Heart right ventricle (tissue), 16 donors: ENCODE measurements around the gene AOAH. TPM values are rescaled to one million over a fixed set of nuclear protein-coding genes. Genes with fewer than 3 reads are reported as not detected.

ENCODE experiments used
- ATAC-seq, 8 donors: fragments of 200-7000 bp; cut with Tn5 transposase; one replicate each; pipeline ENCODE4 v1.9.1; 2020; ENCODE audit warnings: mild to moderate bottlenecking in 8 of 8, moderate library complexity in 8 of 8, moderate number of reproducible peaks in 1 of 8
- DNase-seq, 2 donors: peaks; one replicate each; pipeline ENCODE4 v3.0.0-alpha.2; 2020
- H3K27ac ChIP-seq, 10 donors: fragments of 200-600 bp; sonication (generic) in 2 of 10; one replicate each; pipeline versions ENCODE4 v1.5.0 to v1.8.0; 2020 to 2022; ENCODE audit warnings: mild to moderate bottlenecking in 3 of 10
- H3K27me3 ChIP-seq, 7 donors: fragments of 200-600 bp; one replicate each; pipeline ENCODE4 v1.8.0; 2021 to 2022; ENCODE audit warnings: mild to moderate bottlenecking in 2 of 7
- H3K36me3 ChIP-seq, 9 donors: fragments of 200-600 bp; sonication (generic) in 1 of 9; one replicate each; pipeline versions ENCODE4 v1.5.0 to v1.8.0; 2020 to 2022; ENCODE audit warnings: mild to moderate bottlenecking in 2 of 9
- H3K4me1 ChIP-seq, 9 donors: fragments of 200-600 bp; sonication (generic) in 1 of 9; one replicate each; pipeline versions ENCODE4 v1.5.0 to v1.8.0; 2020 to 2022; ENCODE audit warnings: mild to moderate bottlenecking in 4 of 9
- H3K4me3 ChIP-seq, 10 donors: fragments of 200-600 bp; sonication (generic) in 2 of 10; one replicate each; pipeline versions ENCODE4 v1.5.0 to v1.8.0; 2020 to 2022; ENCODE audit warnings: mild to moderate bottlenecking in 7 of 10, moderate library complexity in 2 of 10
- H3K9me3 ChIP-seq, 11 donors: fragments of 200-600 bp in 10 of 11; sonication (generic) in 2 of 11; one replicate each; pipeline versions ENCODE4 v1.5.0 to v1.8.0; 2013 to 2022; ENCODE audit warnings: mild to moderate bottlenecking in 2 of 11, control low read depth in 1 of 11, moderate library complexity in 1 of 11
- CTCF ChIP-seq, 9 donors: fragments of 200-600 bp; sonication (generic) in 2 of 9; IDR thresholded peaks; one replicate each; pipeline versions ENCODE4 v1.5.0 to v1.8.0; 2021 to 2022; ENCODE audit warnings: antibody characterized with exemption in 9 of 9, mild to moderate bottlenecking in 5 of 9, moderate library complexity in 1 of 9
- WGBS, 2 donors: extraction: QIAGEN DNeasy Blood & Tissue Kit; methylation state at CpG; one replicate each; pipeline ENCODE4 v1.1.7; 2013; ENCODE audit warnings: inconsistent platforms in 1 of 2; 5-methylcytosine and 5-hydroxymethylcytosine counted together
- intact Hi-C, 10 donors: fragments of 100-400 bp; cut with DNase I; formaldehyde crosslinking; loops; one replicate each; pipeline versions ENCODE4 v1.11.1 to v1.14.2; 2022
- polyA plus RNA-seq, 2 donors: library from polyadenylated mRNA; stranded (reverse); fragments of 200-250 nt; gene quantifications; one replicate each; pipeline ENCODE4 v1.2.3, GENCODE V29; 2013
- total RNA-seq, 10 donors: library from RNA; stranded (reverse); fragmentation: NEBNext Ultra II Directional in 3 of 10; extraction: Animal tissue kit (Norgen Biotek cat#: 25700) in 3 of 10; gene quantifications; one replicate each; pipeline versions ENCODE4 v1.2.1 to v1.2.4, GENCODE V29; 2021 to 2023
- donor health status: Arrhythmogenic right ventricular cardiomyopathy.
- donor health status: ischemic (EF 13 %, LVEDD 7.1; RV severe dilation, severe dysfunction).
- donor health status: healthy with polysubstance abuse.
- donor health status: DM: no; HTN: yes; CAD: no.
- donor health status: DM: no; HTN: no; CAD: no.
- donor health status: ischemic (EF 25% LVEDD 6.9; RV normal size, moderate dysfunction).
- donor health status: ischemic (EF 25% LVEDD 5.7; RV mildly dilated, moderate dysfunction).
- donor health status: healthy.
- donor health status: DM: yes; HTN: yes; CAD: no.
- donor health status: Ischemic cardiomyopathy.
- donor health status: ischemic (EF 35%, LVEDD 5.7; RV mildly dilated, moderate dysfunction).
- donor health status: nonischemic (EF 11% LVEDD 7.7; RV severe dilation, severe dysfunction).
- donor health status: DM: yes; HTN: yes; CAD: no.
- donor health status: PGD.
- donor health status: ischemic (EF 29% LVEDD 5.4; RV normal size, mild dysfunction).
- donor health status: nonischemic (EF 23%, LVEDD 6.1; RV moderate dilation, normal function).

AOAH gene
- total and polyA plus RNA-seq, 12 donors: 0.70 to 19.5 (median 1.6) TPM

- no peak overlapping the region for H3K4me3 ChIP-seq
- ATAC-seq: peak in 1 of 8 donors; percentile 49
- TF ChIP-seq CTCF (IDR thresholded peaks at IDR 0.05): no peak
- H3K27ac ChIP-seq: peak overlapping the region in 1 of 10 donors; percentile 33
- WGBS, 2 donors: 29 to 36% methylated on average over 1 of the region's 1 CpG
- intact Hi-C loops: no loop called here
- H3K36me3 ChIP-seq: no peaks in the 10 kb centered on the region
- DNase-seq: no peak
- no peaks in the 10 kb centered on the region for H3K27me3 ChIP-seq
- H3K9me3 ChIP-seq: no peaks in the 10 kb centered on the region
- peaks cover 0 to 39% (median 5%) of the 10 kb centered on the region in 9 donors for H3K4me1 ChIP-seq
Measured at GRCh38 chr7:36563706-36564327, 160.5 kb downstream of the AOAH start.

- no peak for TF ChIP-seq CTCF (IDR thresholded peaks at IDR 0.05)
- Histone ChIP-seq H3K27me3 (no peaks in the 10 kb centered on the region), H3K9me3 (no peaks in the 10 kb centered on the region), H3K4me3 (no peak overlapping the region), H3K36me3 (no peaks in the 10 kb centered on the region), H3K4me1 (peaks cover 0 to 39% (median 5%) of the 10 kb centered on the region in 9 donors), H3K27ac (no peak overlapping the region)
- WGBS, 2 donors: 62 to 79% methylated on average over 2 of the region's 2 CpGs
- intact Hi-C loops: no loop called here
- DNase-seq (no peak), ATAC-seq (no peak)
Measured at GRCh38 chr7:36562121-36562520, 162.2 kb downstream of the AOAH start.

GRCh38 chr7:36549029-36549428 is 175.3 kb downstream of the AOAH start:
- WGBS, 2 donors: 76 to 81% methylated on average over 2 of the region's 2 CpGs
- Histone ChIP-seq H3K36me3 (peaks cover 0 to 31% (median 0%) of the 10 kb centered on the region in 9 donors), H3K27me3 (no peaks in the 10 kb centered on the region), H3K4me1 (no peaks in the 10 kb centered on the region), H3K4me3 (no peak overlapping the region), H3K27ac (no peak overlapping the region), H3K9me3 (no peaks in the 10 kb centered on the region)
- DNase-seq: no peak
- no peak for TF ChIP-seq CTCF (IDR thresholded peaks at IDR 0.05)
- no peak for ATAC-seq
- intact Hi-C loops: no loop called here

DNA sequence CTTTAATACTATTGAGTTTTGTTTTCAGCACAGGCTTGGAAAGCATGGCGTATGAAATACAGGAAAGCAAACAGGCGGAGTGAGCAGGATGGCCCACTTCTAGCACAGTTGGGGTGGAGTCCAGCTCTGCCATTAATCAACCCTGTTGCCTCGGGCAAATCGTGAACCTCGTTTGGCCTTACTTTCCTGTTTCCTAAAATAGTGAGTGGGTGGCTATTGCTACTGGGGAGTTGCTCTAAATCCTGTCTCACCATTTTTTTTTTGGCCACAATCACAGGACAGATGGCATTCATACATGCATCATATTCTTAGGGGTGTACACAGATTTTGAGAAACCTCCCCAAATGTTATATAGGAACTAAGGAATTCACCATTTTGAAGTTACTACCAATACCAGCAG is 176.9 kb downstream of the AOAH start:
- H3K27ac ChIP-seq: no peak overlapping the region
- peaks cover 0 to 32% (median 0%) of the 10 kb centered on the region in 9 donors for H3K36me3 ChIP-seq
- H3K9me3 ChIP-seq: no peaks in the 10 kb centered on the region
- intact Hi-C loops: no loop called here
- TF ChIP-seq CTCF (IDR thresholded peaks at IDR 0.05): no peak
- no peaks in the 10 kb centered on the region for H3K27me3 ChIP-seq
- H3K4me1 ChIP-seq: no peaks in the 10 kb centered on the region
- DNase-seq (no peak), ATAC-seq (no peak)
- no peak overlapping the region for H3K4me3 ChIP-seq
- 41 to 57% methylated on average over 5 of the region's 5 CpGs for WGBS, 2 donors
